K562 (cell line): ENCODE data around the gene KLHL15. TPM values are rescaled to one million over a fixed set of nuclear protein-coding genes. Genes with fewer than 3 reads are reported as not detected.

Source experiments
- ATAC-seq: fragments of 200-7000 bp; cut with Tn5 transposase; 3 replicates; pipeline ENCODE4 v1.9.1; 2020; ENCODE audit warnings: moderate library complexity
- BruUV-seq: library from RNA; stranded (reverse); fragments of 400-500 nt; replicated peaks from 2 replicates; lab custom pipeline; 2021; lab: Mats Ljungman, UMichigan
- CTCF ChIA-PET: fragments of 300-600 bp; formaldehyde crosslinking; extraction: SDS; loops from one replicate; lab custom pipeline; 2021; ENCODE audit warnings: low intra/inter-chr PET ratio; lab: Yijun Ruan, JAX
- POLR2A ChIA-PET: fragments of 300-600, 350-650 bp; sonication (Branson Sonifier 250); formaldehyde crosslinking; extraction: SDS; loops from one replicate; lab custom pipeline; 2021; ENCODE audit warnings: antibody characterized with exemption, inconsistent platforms; lab: Yijun Ruan, JAX
- DNase-seq, 4 experiments: peaks; one replicate each; pipeline versions ENCODE4 v3.0.0 to v3.0.0-alpha.2; 2011 to 2018; ENCODE audit warnings: low spot score in 3 of 4, mixed read lengths in 3 of 4; ENCODE audit errors: extremely low read depth in 1 of 4
- FAIRE-seq: peaks from 2 replicates; lab custom pipeline; 2011; peaks lifted over from hg19 to GRCh38; lab: Jason Lieb, UNC
- H2AFZ ChIP-seq: 2 replicates; pipeline ENCODE4 v1.6.0; 2011; ENCODE audit warnings: low read depth, low read length, control low read depth, inconsistent platforms
- H3K27ac ChIP-seq: fragments of 200-600 bp; 3 replicates; pipeline ENCODE4 v1.8.0; 2011; ENCODE audit warnings: low read depth, mild to moderate bottlenecking, control low read depth, inconsistent platforms, low read length, moderate library complexity, mixed read lengths; ENCODE audit errors: extremely low read depth
- H3K27me3 ChIP-seq, 2 experiments: fragments of 300-600 bp in 1 of 2; 2 replicates in 1 of 2; 3 replicates in 1 of 2; pipeline versions ENCODE4 v1.6.0 to v1.8.0; 2011; ENCODE audit warnings: inconsistent platforms in 2 of 2, low read length in 2 of 2, mild to moderate bottlenecking in 1 of 2, mixed read lengths in 1 of 2, moderate library complexity in 1 of 2; ENCODE audit not compliant: control insufficient read depth in 2 of 2, insufficient read depth in 2 of 2
- H3K36me3 ChIP-seq: fragments of 300-600 bp; 3 replicates; pipeline ENCODE4 v1.8.0; 2011; ENCODE audit warnings: mild to moderate bottlenecking, low read length, inconsistent platforms; ENCODE audit not compliant: control insufficient read depth, insufficient read depth
- H3K4me1 ChIP-seq, 2 experiments: fragments of 200-600 bp in 1 of 2; replicated peaks in 1 of 2; 2 replicates in 1 of 2; 3 replicates in 1 of 2; pipeline versions ENCODE4 v1.5.1 to v1.8.0; 2011; ENCODE audit warnings: inconsistent platforms in 2 of 2, low read length in 2 of 2, mild to moderate bottlenecking in 1 of 2, mixed read lengths in 1 of 2, moderate library complexity in 1 of 2; ENCODE audit not compliant: control insufficient read depth in 2 of 2, insufficient read depth in 2 of 2
- H3K4me2 ChIP-seq: 2 replicates; pipeline ENCODE4 v1.6.1; 2011; ENCODE audit warnings: low read length, control low read depth, inconsistent platforms, mixed read lengths; ENCODE audit not compliant: insufficient read depth
- H3K4me3 ChIP-seq: fragments of 200-600 bp; sonication (generic), shearing (Covaris generic); 2 replicates; pipeline ENCODE4 v1.5.1; 2016; ENCODE audit warnings: control low read depth, inconsistent platforms
- H3K79me2 ChIP-seq: fragments of 200-600 bp; 3 replicates; pipeline ENCODE4 v1.8.0; 2011; ENCODE audit warnings: low read length, inconsistent platforms; ENCODE audit not compliant: control insufficient read depth, insufficient read depth
- H3K9ac ChIP-seq, 2 experiments: 2 replicates each; pipeline versions ENCODE4 v1.6.0 to v1.6.1; 2011; ENCODE audit warnings: low read depth in 2 of 2, low read length in 2 of 2, control low read depth in 1 of 2, inconsistent platforms in 1 of 2, mild to moderate bottlenecking in 1 of 2, mixed read lengths in 1 of 2; ENCODE audit not compliant: insufficient read depth in 1 of 2
- H3K9me1 ChIP-seq: one replicate; pipeline ENCODE4 v1.6.0; 2011; ENCODE audit warnings: inconsistent platforms, mild to moderate bottlenecking, low read length, moderate library complexity; ENCODE audit not compliant: control insufficient read depth, insufficient read depth
- H3K9me3 ChIP-seq: replicated peaks from 2 replicates; pipeline ENCODE4 v1.5.1; 2011; ENCODE audit warnings: low read depth, low read length, inconsistent platforms; ENCODE audit not compliant: control insufficient read depth, insufficient read depth
- H4K20me1 ChIP-seq: replicated peaks from 2 replicates; pipeline ENCODE4 v1.6.1; 2011; ENCODE audit warnings: low read length, inconsistent platforms, mixed read lengths; ENCODE audit not compliant: control insufficient read depth, insufficient read depth
- DDX20 ChIP-seq: fragments of 450-650 bp; IDR thresholded peaks from 2 replicates; pipeline ENCODE4 v1.6.1; 2016; ENCODE audit warnings: missing genetic modification characterization, low read depth, mild to moderate bottlenecking, missing compliant biosample characterization, moderate library complexity
- ELF4 ChIP-seq: fragments of 450-650 bp; formaldehyde crosslinking; IDR thresholded peaks from 2 replicates; pipeline ENCODE4 v1.4.0; 2022; ENCODE audit warnings: missing genetic modification characterization
- ETV5 ChIP-seq: sonication (generic); formaldehyde crosslinking; IDR thresholded peaks from 2 replicates; pipeline ENCODE4 v1.4.0; 2020; ENCODE audit warnings: low read depth, mild to moderate bottlenecking, missing genetic modification reagents
- HDAC3 ChIP-seq: fragments of 450-650 bp; IDR thresholded peaks from 2 replicates; pipeline ENCODE4 v1.6.1; 2018; ENCODE audit warnings: borderline replicate concordance, mild to moderate bottlenecking, moderate library complexity; ENCODE audit not compliant: partially characterized antibody
- HLTF ChIP-seq: fragments of 450-650 bp; IDR thresholded peaks from 2 replicates; pipeline ENCODE4 v1.6.1; 2016
- MCM5 ChIP-seq: fragments of 450-650 bp; IDR thresholded peaks from 2 replicates; pipeline ENCODE4 v1.6.1; 2016; ENCODE audit warnings: low read depth
- MYNN ChIP-seq, 2 experiments: sonication (generic); formaldehyde crosslinking in 1 of 2; IDR thresholded peaks; 2 replicates each; pipeline versions ENCODE4 v1.5.0 to v1.6.1; 2016 to 2020; ENCODE audit warnings: antibody characterized with exemption in 1 of 2, missing genetic modification reagents in 1 of 2
- NR0B1 ChIP-seq: fragments of 450-650 bp; IDR thresholded peaks from one replicate; pipeline ENCODE4 v1.6.1; 2018; ENCODE audit warnings: mild to moderate bottlenecking, moderate library complexity; ENCODE audit not compliant: partially characterized antibody
- POLR2A ChIP-seq: fragments of 450-650 bp; conservative IDR thresholded peaks from 2 replicates; pipeline ENCODE4 v1.6.1; 2016
- SMARCE1 ChIP-seq: fragments of 450-650 bp; IDR thresholded peaks from 2 replicates; pipeline ENCODE4 v1.7.1; 2016; ENCODE audit warnings: mild to moderate bottlenecking
- SRSF9 ChIP-seq: fragments of 200-400 bp; formaldehyde crosslinking; IDR thresholded peaks from 2 replicates; pipeline ENCODE4 v1.6.1; 2017; ENCODE audit warnings: low read depth, low read length, borderline replicate concordance
- TAL1 ChIP-seq: fragments of 450-650 bp; IDR thresholded peaks from 2 replicates; pipeline ENCODE4 v1.6.1; 2016; ENCODE audit warnings: mild to moderate bottlenecking
- WGBS: fragments of 100-300 bp; shearing (Covaris generic); methylation state at CpG from one replicate; pipeline ENCODE4 v1.1.6; 2016; ENCODE audit warnings: low coverage, mixed read lengths; ENCODE audit not compliant: insufficient coverage; ENCODE audit errors: missing lambda C conversion rate; 5-methylcytosine and 5-hydroxymethylcytosine counted together
- in situ Hi-C: fragments of 300-500 bp; cut with MboI; formaldehyde crosslinking; loops from 4 replicates; pipeline ENCODE4 v1.15.0; 2018; ENCODE audit warnings: inconsistent platforms, mixed read lengths
- intact Hi-C: fragments of 100-400 bp; cut with micrococcal nuclease; formaldehyde crosslinking; loops from 2 replicates; pipeline ENCODE4 v1.14.2; 2022
- polyA plus RNA-seq, 8 experiments: library from polyadenylated mRNA; depleted of rRNA in 4 of 8; stranded (reverse) in 5 of 8; unstranded in 3 of 8; fragments of >200 nt; fragmentation: Nextera tagmentation in 2 of 8; fragmentation: Illumina TruSeq in 1 of 8; extraction: Ambion mirVana in 2 of 8; extraction: Trizol in 1 of 8; gene quantifications; 2 replicates each; pipeline versions ENCODE4 v1.2.1 to v1.2.3, GENCODE V29; 2011 to 2014; ENCODE audit warnings: inconsistent platforms in 1 of 8, missing spikeins in 1 of 8
- total RNA-seq, 7 experiments: library from RNA; depleted of rRNA in 6 of 7; stranded (reverse); fragments of >200 nt in 6 of 7; fragmentation: Illumina TruSeq in 2 of 7; extraction: Trizol in 2 of 7; gene quantifications; 2 replicates each; pipeline versions ENCODE4 v1.2.1 to v1.2.3, GENCODE V29; 2011 to 2021; ENCODE audit warnings: low replicate concordance in 1 of 7

The KLHL15 gene
- total and polyA plus RNA-seq, 9 of the 15 experiments (the other 6 are each of a cell fraction or from before 2014, with no cell fraction given), result 3.0 to 12.4 (median 7.6) TPM

GRCh38 chrX:23993012-23993633 is 33.9 kb downstream of the KLHL15 start:
- H3K27ac ChIP-seq, result no peak overlapping the region
- no peak overlapping the region for H2AFZ ChIP-seq
- TF ChIP-seq ETV5 (CRISPR knock-in tag) (no peak), MCM5 (no peak), MYNN (IDR thresholded peaks at IDR 0.05) (no peak), MYNN (CRISPR knock-in tag; IDR thresholded peaks at IDR 0.05) (no peak), POLR2A (no peak), DDX20 (tag) (no peak)
- no TSS peak for BruUV-seq
- 88% methylated on average over 3 of the region's 3 CpGs for WGBS
- peaks cover 28% of the 10 kb centered on the region for H3K79me2 ChIP-seq
- in situ Hi-C loops (no loop called here), intact Hi-C loops (no loop called here)
- ATAC-seq (no peak), FAIRE-seq (no peak), DNase-seq (no peak)
- no peaks in the 10 kb centered on the region for H3K9me1 ChIP-seq
- no peak overlapping the region for H3K4me3 ChIP-seq
- H3K36me3 ChIP-seq, result peaks cover 56% of the 10 kb centered on the region
- H3K9me3 ChIP-seq, result no peaks in the 10 kb centered on the region
- no peaks in the 10 kb centered on the region for H3K4me1 ChIP-seq
- H3K27me3 ChIP-seq, result no peaks in the 10 kb centered on the region
- H3K4me2 ChIP-seq, result no peak overlapping the region
- no peaks in the 10 kb centered on the region for H4K20me1 ChIP-seq
- ChIA-PET POLR2A (interaction anchor here (0.7 to 2.3 kb wide), 8 partner anchors 13 to 53 kb away, joined by 3 to 10 read pairs (median 3); no protein-coding TSS in a partner anchor), CTCF (no interaction called here)
- no peak overlapping the region for H3K9ac ChIP-seq

DNA sequence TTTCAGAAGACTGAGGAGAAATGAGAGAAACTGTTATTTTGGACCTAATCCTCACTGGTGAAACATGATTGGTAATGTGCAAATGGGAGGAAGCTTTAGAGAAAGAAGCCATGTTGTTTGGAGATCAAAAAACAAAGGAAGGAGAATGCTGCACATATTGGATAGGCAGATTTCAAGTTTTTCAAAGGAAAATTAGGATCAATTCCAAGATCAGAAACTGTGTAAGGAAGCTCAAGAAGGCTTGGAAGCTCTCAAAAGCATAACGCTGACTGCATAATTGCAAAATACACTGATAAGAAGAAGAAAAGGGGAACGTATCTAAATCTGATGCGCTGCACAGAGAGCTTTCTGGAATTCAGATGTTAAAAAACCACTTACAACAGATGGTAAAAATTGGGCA is 34.6 kb downstream of the KLHL15 start:
- H4K20me1 ChIP-seq, result no peaks in the 10 kb centered on the region
- H3K4me1 ChIP-seq, result no peaks in the 10 kb centered on the region
- 69% methylated on average over 3 of the region's 3 CpGs for WGBS
- no peak overlapping the region for H3K9ac ChIP-seq
- H3K4me3 ChIP-seq, result no peak overlapping the region
- H3K9me1 ChIP-seq, result no peaks in the 10 kb centered on the region
- DNase-seq (no peak), ATAC-seq (no peak), FAIRE-seq (no peak)
- TF ChIP-seq NR0B1, result no peak
- no peak for TF ChIP-seq SMARCE1
- no peak for TF ChIP-seq TAL1
- no peak for TF ChIP-seq ELF4 (CRISPR knock-in tag)
- no peak for TF ChIP-seq HDAC3
- no peak for TF ChIP-seq HLTF
- TF ChIP-seq SRSF9, result no peak
- POLR2A ChIA-PET, result interaction anchor here (0.7 to 2.3 kb wide), 8 partner anchors 12 to 52 kb away, joined by 3 to 10 read pairs (median 3); no protein-coding TSS in a partner anchor
- peaks cover 63% of the 10 kb centered on the region for H3K36me3 ChIP-seq
- no peak overlapping the region for H2AFZ ChIP-seq
- CTCF ChIA-PET, result no interaction called here
- peaks cover 28% of the 10 kb centered on the region for H3K79me2 ChIP-seq
- no peaks in the 10 kb centered on the region for H3K9me3 ChIP-seq
- H3K4me2 ChIP-seq, result no peak overlapping the region
- H3K27ac ChIP-seq, result no peak overlapping the region
- in situ Hi-C loops, result no loop called here
- H3K27me3 ChIP-seq, result no peaks in the 10 kb centered on the region
- intact Hi-C loops, result no loop called here
- BruUV-seq, result no TSS peak
